GM12892 (cell line): ENCODE data around the gene MIER1.

Experiments used
- POLR2A ChIP-seq: IDR thresholded peaks from 2 replicates; pipeline ENCODE4 v1.6.1; 2011; ENCODE audit warnings: low read depth, low read length, control low read depth
- POLR2AphosphoS5 ChIP-seq: IDR thresholded peaks from 2 replicates; pipeline ENCODE4 v1.6.1; 2011; ENCODE audit warnings: low read depth, low read length, control low read depth
- TAF1 ChIP-seq: IDR thresholded peaks from 2 replicates; pipeline ENCODE4 v1.6.1; 2011; ENCODE audit warnings: low read depth, mild to moderate bottlenecking, control low read depth, low read length, borderline replicate concordance

GRCh38 chr1:66927528-66927927 lies 2.7 kb downstream of the MIER1 start:
- TF ChIP-seq POLR2A (no peak), TAF1 (no peak), POLR2AphosphoS5 (no peak)
